Fibroblast of pulmonary artery (primary cell): Measurements from ENCODE around the gene TBXAS1.

Experiments
- DNase-seq: peaks from one replicate; pipeline ENCODE4 v3.0.0-alpha.2; 2010; ENCODE audit warnings: low read depth
- H3K4me3 ChIP-seq: replicated peaks from 2 replicates; pipeline ENCODE4 v1.5.1; 2011; ENCODE audit warnings: low read depth, mild to moderate bottlenecking, control low read depth, low read length, moderate library complexity
- CTCF ChIP-seq: IDR thresholded peaks from 2 replicates; pipeline ENCODE4 v1.5.1; 2011; ENCODE audit warnings: mild to moderate bottlenecking, control low read depth, low read length, inconsistent platforms; ENCODE audit errors: missing control alignments

The TBXAS1 gene

GRCh38 chr7:140042386-140042670 lies 213.3 kb downstream of the TBXAS1 start:
- no peak for DNase-seq
- TF ChIP-seq CTCF, result no peak
- H3K4me3 ChIP-seq, result no peak overlapping the region

- no peak for DNase-seq
- TF ChIP-seq CTCF, result no peak
- no peak overlapping the region for H3K4me3 ChIP-seq
These were observed 215.2 kb downstream of the TBXAS1 start for GRCh38 chr7:140044251-140044650.

GRCh38 chr7:140045697-140046096 lies 216.6 kb downstream of the TBXAS1 start:
- H3K4me3 ChIP-seq, result no peak overlapping the region
- TF ChIP-seq CTCF, result no peak
- no peak for DNase-seq

- H3K4me3 ChIP-seq, result no peak overlapping the region
- TF ChIP-seq CTCF, result no peak
- no peak for DNase-seq
These were observed 218.1 kb downstream of the TBXAS1 start for GRCh38 chr7:140047197-140047596.

GRCh38 chr7:140048138-140048537 lies 219.1 kb downstream of the TBXAS1 start:
- TF ChIP-seq CTCF, result no peak
- H3K4me3 ChIP-seq, result no peak overlapping the region
- no peak for DNase-seq

- no peak for DNase-seq
- H3K4me3 ChIP-seq, result no peak overlapping the region
- no peak for TF ChIP-seq CTCF
These were observed 219.9 kb downstream of the TBXAS1 start for GRCh38 chr7:140048989-140049338.

GRCh38 chr7:140049339-140050024 lies 220.4 kb downstream of the TBXAS1 start:
- H3K4me3 ChIP-seq, result no peak overlapping the region
- DNase-seq, result peak; percentile 53
- no peak for TF ChIP-seq CTCF
